GM23248 (cell line): Measurements from ENCODE around the gene SLC1A3.

Experiments used
- EZH2 ChIP-seq: fragments of 200-600 bp; sonication (generic); IDR thresholded peaks from 2 replicates; pipeline ENCODE4 v1.6.1; 2018; ENCODE audit warnings: antibody characterized with exemption, mild to moderate bottlenecking; ENCODE audit not compliant: insufficient read depth, poor library complexity, severe bottlenecking
- EZH2phosphoT487 ChIP-seq: fragments of 200-600 bp; sonication (generic); IDR thresholded peaks from 2 replicates; pipeline ENCODE4 v1.6.1; 2018; ENCODE audit warnings: antibody characterized with exemption, moderate library complexity, mild to moderate bottlenecking, low read depth; ENCODE audit not compliant: insufficient read depth

- TF ChIP-seq EZH2 = no peak
- TF ChIP-seq EZH2phosphoT487 = no peak
Measured at GRCh38 chr5:36635721-36636390, 29.4 kb downstream of the SLC1A3 start.
